DOHH2 (cell line): ENCODE measurements around the gene DOCK9.

ENCODE experiments used
- H3F3A ChIP-seq: fragments of 200-600 bp; sonication (generic), shearing (Covaris generic); 2 replicates; pipeline ENCODE4 v1.6.0; 2016; ENCODE audit warnings: antibody characterized with exemption, mild to moderate bottlenecking; ENCODE audit not compliant: control insufficient read depth, insufficient read depth
- H3K27ac ChIP-seq: fragments of 200-600 bp; sonication (generic); 2 replicates; pipeline ENCODE4 v1.5.1; 2014; ENCODE audit warnings: low read depth, mild to moderate bottlenecking, low read length, moderate library complexity
- H3K27me3 ChIP-seq: fragments of 200-600 bp; sonication (generic); 2 replicates; pipeline ENCODE4 v1.6.1; 2014; ENCODE audit warnings: mild to moderate bottlenecking, low read length, mixed read lengths; ENCODE audit not compliant: control insufficient read depth
- H3K36me3 ChIP-seq: fragments of 200-600 bp; sonication (generic); 2 replicates; pipeline ENCODE4 v1.6.1; 2014; ENCODE audit warnings: mild to moderate bottlenecking, low read length, moderate library complexity, mixed read lengths; ENCODE audit not compliant: control insufficient read depth
- H3K4me1 ChIP-seq: fragments of 200-600 bp; sonication (generic); 2 replicates; pipeline ENCODE4 v1.6.1; 2014; ENCODE audit warnings: mild to moderate bottlenecking, low read length, mixed read lengths; ENCODE audit not compliant: control insufficient read depth
- H3K4me2 ChIP-seq: fragments of 200-600 bp; sonication (generic); 2 replicates; pipeline ENCODE4 v1.6.0; 2014; ENCODE audit warnings: mild to moderate bottlenecking, low read length, moderate library complexity
- H3K4me3 ChIP-seq: fragments of 200-600 bp; sonication (generic); 2 replicates; pipeline ENCODE4 v1.5.1; 2014; ENCODE audit warnings: mild to moderate bottlenecking, low read length, mixed read lengths
- H3K79me2 ChIP-seq: fragments of 200-600 bp; sonication (generic); 2 replicates; pipeline ENCODE4 v1.6.1; 2014; ENCODE audit warnings: mild to moderate bottlenecking, low read length, mixed read lengths; ENCODE audit not compliant: control insufficient read depth
- H3K9me2 ChIP-seq: fragments of 200-600 bp; sonication (generic); replicated peaks from 2 replicates; pipeline ENCODE4 v1.6.1; 2014; ENCODE audit warnings: mild to moderate bottlenecking, low read length, mixed read lengths; ENCODE audit not compliant: control insufficient read depth
- H3K9me3 ChIP-seq: fragments of 200-600 bp; sonication (generic); 2 replicates; pipeline ENCODE4 v1.6.1; 2014; ENCODE audit warnings: antibody characterized with exemption, low read length, mixed read lengths; ENCODE audit not compliant: control insufficient read depth, insufficient read depth
- H4K20me1 ChIP-seq: fragments of 200-600 bp; sonication (generic); 2 replicates; pipeline ENCODE4 v1.6.0; 2014; ENCODE audit warnings: low read depth, mild to moderate bottlenecking, antibody characterized with exemption, low read length, moderate library complexity; ENCODE audit not compliant: control insufficient read depth, insufficient read depth
- CTCF ChIP-seq: fragments of 200-600 bp; sonication (generic); IDR thresholded peaks from one replicate; pipeline ENCODE4 v1.5.1; 2014; ENCODE audit warnings: antibody characterized with exemption, mild to moderate bottlenecking, low read depth, low read length; ENCODE audit not compliant: poor library complexity, severe bottlenecking
- EZH2phosphoT487 ChIP-seq: fragments of 200-600 bp; sonication (generic); IDR thresholded peaks from 2 replicates; pipeline ENCODE4 v1.6.1; 2017; ENCODE audit warnings: borderline replicate concordance, mild to moderate bottlenecking, antibody characterized with exemption, low read length, moderate library complexity, mixed read lengths

Gene DOCK9

GRCh38 chr13:98976941-98977340 is 923 bp downstream of the DOCK9 start:
- Histone ChIP-seq H3K36me3 (no peaks in the 10 kb centered on the region), H3K79me2 (no peaks in the 10 kb centered on the region), H3K4me2 (no peak overlapping the region), H3K27ac (no peak overlapping the region), H3K9me2 (no peaks in the 10 kb centered on the region), H4K20me1 (no peaks in the 10 kb centered on the region), H3K9me3 (no peaks in the 10 kb centered on the region), H3K27me3 (peaks cover 23% of the 10 kb centered on the region), H3K4me3 (no peak overlapping the region), H3F3A (no peaks in the 10 kb centered on the region), H3K4me1 (peaks cover 7% of the 10 kb centered on the region)
- no peak for TF ChIP-seq CTCF
- TF ChIP-seq EZH2phosphoT487 = no peak

DNA sequence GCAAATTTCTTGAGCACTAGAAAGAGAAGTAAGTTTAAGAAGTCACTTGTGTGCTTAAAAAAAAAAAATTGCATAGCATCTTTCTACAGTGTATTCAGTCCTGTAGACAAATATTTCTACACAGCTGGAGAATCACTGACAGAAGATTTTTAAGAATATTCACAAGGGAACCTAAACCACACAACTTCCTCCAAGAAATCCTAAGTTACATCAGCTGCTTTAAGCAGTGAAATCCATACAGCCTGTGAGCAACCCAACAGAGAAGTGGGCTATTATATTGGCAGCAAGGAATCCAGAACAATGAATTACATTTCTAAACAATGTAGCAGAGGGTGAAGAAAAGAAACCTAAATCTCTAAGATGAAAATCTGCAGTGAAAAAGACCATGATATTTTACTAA is 1.5 kb downstream of the DOCK9 start:
- H3K9me3 ChIP-seq = no peaks in the 10 kb centered on the region
- no peak overlapping the region for H3K4me2 ChIP-seq
- H3K27ac ChIP-seq = no peak overlapping the region
- TF ChIP-seq CTCF (no peak), EZH2phosphoT487 (no peak)
- H3F3A ChIP-seq = no peaks in the 10 kb centered on the region
- H3K79me2 ChIP-seq = no peaks in the 10 kb centered on the region
- H3K4me3 ChIP-seq = no peak overlapping the region
- H3K36me3 ChIP-seq = no peaks in the 10 kb centered on the region
- H4K20me1 ChIP-seq = no peaks in the 10 kb centered on the region
- peaks cover 23% of the 10 kb centered on the region for H3K27me3 ChIP-seq
- peaks cover 7% of the 10 kb centered on the region for H3K4me1 ChIP-seq
- no peaks in the 10 kb centered on the region for H3K9me2 ChIP-seq

GRCh38 chr13:98975822-98976261 is 2.0 kb downstream of the DOCK9 start:
- H3K4me2 ChIP-seq = no peak overlapping the region
- H3K36me3 ChIP-seq = no peaks in the 10 kb centered on the region
- H3K9me3 ChIP-seq = no peaks in the 10 kb centered on the region
- TF ChIP-seq CTCF (no peak), EZH2phosphoT487 (no peak)
- peaks cover 23% of the 10 kb centered on the region for H3K27me3 ChIP-seq
- peaks cover 7% of the 10 kb centered on the region for H3K4me1 ChIP-seq
- no peaks in the 10 kb centered on the region for H3K79me2 ChIP-seq
- no peaks in the 10 kb centered on the region for H4K20me1 ChIP-seq
- H3K4me3 ChIP-seq = no peak overlapping the region
- no peaks in the 10 kb centered on the region for H3F3A ChIP-seq
- H3K27ac ChIP-seq = no peak overlapping the region
- H3K9me2 ChIP-seq = no peaks in the 10 kb centered on the region

- Histone ChIP-seq H3K9me2 (no peaks in the 10 kb centered on the region), H3K27ac (no peak overlapping the region), H3F3A (no peaks in the 10 kb centered on the region), H3K79me2 (no peaks in the 10 kb centered on the region), H3K36me3 (no peaks in the 10 kb centered on the region), H3K9me3 (no peaks in the 10 kb centered on the region), H4K20me1 (no peaks in the 10 kb centered on the region), H3K27me3 (peaks cover 23% of the 10 kb centered on the region), H3K4me3 (no peak overlapping the region), H3K4me1 (peaks cover 7% of the 10 kb centered on the region), H3K4me2 (no peak overlapping the region)
- no peak for TF ChIP-seq CTCF
- TF ChIP-seq EZH2phosphoT487 = no peak
Observed at GRCh38 chr13:98974053-98974452, 3.8 kb downstream of the DOCK9 start.
